KMS-11 (cell line): Measurements from ENCODE around the gene AP4B1.

Source experiments
- H2AFZ ChIP-seq: fragments of 200-600 bp; sonication (generic); 2 replicates; pipeline ENCODE4 v1.6.1; 2016; ENCODE audit warnings: antibody characterized with exemption, mixed run types, low read depth
- H3K27ac ChIP-seq: fragments of 200-600 bp; sonication (generic); 2 replicates; pipeline ENCODE4 v1.6.1; 2016; ENCODE audit warnings: mild to moderate bottlenecking, mixed run types
- H3K27me3 ChIP-seq: fragments of 200-600 bp; sonication (generic); 2 replicates; pipeline ENCODE4 v1.6.1; 2017; ENCODE audit warnings: mild to moderate bottlenecking, low read depth, mixed run types, moderate library complexity; ENCODE audit not compliant: insufficient read depth
- H3K36me3 ChIP-seq: fragments of 200-600 bp; sonication (generic); 2 replicates; pipeline ENCODE4 v1.6.1; 2017; ENCODE audit warnings: mild to moderate bottlenecking, mixed run types; ENCODE audit not compliant: insufficient read depth
- H3K4me1 ChIP-seq: fragments of 200-600 bp; sonication (generic); 2 replicates; pipeline ENCODE4 v1.6.1; 2016; ENCODE audit warnings: mild to moderate bottlenecking, low read depth, mixed run types; ENCODE audit not compliant: poor library complexity, severe bottlenecking
- H3K4me2 ChIP-seq: fragments of 200-600 bp; sonication (generic); 2 replicates; pipeline ENCODE4 v1.7.0; 2016; ENCODE audit warnings: mild to moderate bottlenecking, mixed run types
- H3K4me3 ChIP-seq: fragments of 200-600 bp; sonication (generic); IDR thresholded peaks from 2 replicates; pipeline ENCODE4 v1.6.1; 2017; ENCODE audit warnings: low read depth, low read length, mixed read lengths; ENCODE audit not compliant: insufficient read depth
- H3K79me2 ChIP-seq: fragments of 200-600 bp; sonication (generic); 2 replicates; pipeline ENCODE4 v1.6.1; 2016; ENCODE audit warnings: low read depth, mixed run types; ENCODE audit not compliant: insufficient read depth
- H3K9ac ChIP-seq: fragments of 200-600 bp; sonication (generic); 2 replicates; pipeline ENCODE4 v1.6.1; 2016; ENCODE audit warnings: mild to moderate bottlenecking, mixed run types
- H4K20me1 ChIP-seq: fragments of 200-600 bp; sonication (generic); 2 replicates; pipeline ENCODE4 v1.6.1; 2016; ENCODE audit warnings: mild to moderate bottlenecking, mixed run types; ENCODE audit not compliant: insufficient read depth
- TF ChIP-seq, protein P1 (sequence below): fragments of 200-600 bp; sonication (generic); conservative IDR thresholded peaks from 2 replicates; pipeline ENCODE4 v1.6.1; 2017; ENCODE audit warnings: low read depth, mild to moderate bottlenecking, antibody characterized with exemption, low read length, moderate library complexity, mixed read lengths

AP4B1 gene

DNA sequence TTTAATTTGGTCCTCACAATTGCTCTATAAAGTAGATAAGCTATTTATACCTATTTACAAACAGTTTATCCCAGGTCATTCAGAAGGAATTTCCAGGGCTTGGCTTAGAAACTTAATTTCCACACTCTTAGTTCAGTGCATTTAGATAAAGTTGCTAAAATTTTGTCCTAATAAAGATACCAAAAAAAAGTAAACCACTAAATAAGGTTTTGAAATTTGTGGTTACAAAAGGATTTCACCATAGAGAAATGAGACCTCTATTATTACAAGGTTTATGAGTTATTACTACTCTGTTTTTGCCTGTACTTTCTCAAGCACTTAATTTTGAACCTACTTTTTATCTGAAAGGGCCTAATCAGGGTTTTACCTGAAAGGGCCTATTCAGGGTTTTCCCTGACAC, 55.5 kb downstream of the AP4B1 start:
- Histone ChIP-seq H3K4me3 (no peak overlapping the region), H2AFZ (no peak overlapping the region), H3K9ac (no peak overlapping the region), H3K36me3 (no peaks in the 10 kb centered on the region), H3K4me1 (no peaks in the 10 kb centered on the region), H3K27me3 (no peaks in the 10 kb centered on the region), H4K20me1 (no peaks in the 10 kb centered on the region), H3K27ac (no peak overlapping the region), H3K79me2 (no peaks in the 10 kb centered on the region), H3K4me2 (no peak overlapping the region)
- TF ChIP-seq, protein P1, sequence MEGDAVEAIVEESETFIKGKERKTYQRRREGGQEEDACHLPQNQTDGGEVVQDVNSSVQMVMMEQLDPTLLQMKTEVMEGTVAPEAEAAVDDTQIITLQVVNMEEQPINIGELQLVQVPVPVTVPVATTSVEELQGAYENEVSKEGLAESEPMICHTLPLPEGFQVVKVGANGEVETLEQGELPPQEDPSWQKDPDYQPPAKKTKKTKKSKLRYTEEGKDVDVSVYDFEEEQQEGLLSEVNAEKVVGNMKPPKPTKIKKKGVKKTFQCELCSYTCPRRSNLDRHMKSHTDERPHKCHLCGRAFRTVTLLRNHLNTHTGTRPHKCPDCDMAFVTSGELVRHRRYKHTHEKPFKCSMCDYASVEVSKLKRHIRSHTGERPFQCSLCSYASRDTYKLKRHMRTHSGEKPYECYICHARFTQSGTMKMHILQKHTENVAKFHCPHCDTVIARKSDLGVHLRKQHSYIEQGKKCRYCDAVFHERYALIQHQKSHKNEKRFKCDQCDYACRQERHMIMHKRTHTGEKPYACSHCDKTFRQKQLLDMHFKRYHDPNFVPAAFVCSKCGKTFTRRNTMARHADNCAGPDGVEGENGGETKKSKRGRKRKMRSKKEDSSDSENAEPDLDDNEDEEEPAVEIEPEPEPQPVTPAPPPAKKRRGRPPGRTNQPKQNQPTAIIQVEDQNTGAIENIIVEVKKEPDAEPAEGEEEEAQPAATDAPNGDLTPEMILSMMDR = no peak

DNA sequence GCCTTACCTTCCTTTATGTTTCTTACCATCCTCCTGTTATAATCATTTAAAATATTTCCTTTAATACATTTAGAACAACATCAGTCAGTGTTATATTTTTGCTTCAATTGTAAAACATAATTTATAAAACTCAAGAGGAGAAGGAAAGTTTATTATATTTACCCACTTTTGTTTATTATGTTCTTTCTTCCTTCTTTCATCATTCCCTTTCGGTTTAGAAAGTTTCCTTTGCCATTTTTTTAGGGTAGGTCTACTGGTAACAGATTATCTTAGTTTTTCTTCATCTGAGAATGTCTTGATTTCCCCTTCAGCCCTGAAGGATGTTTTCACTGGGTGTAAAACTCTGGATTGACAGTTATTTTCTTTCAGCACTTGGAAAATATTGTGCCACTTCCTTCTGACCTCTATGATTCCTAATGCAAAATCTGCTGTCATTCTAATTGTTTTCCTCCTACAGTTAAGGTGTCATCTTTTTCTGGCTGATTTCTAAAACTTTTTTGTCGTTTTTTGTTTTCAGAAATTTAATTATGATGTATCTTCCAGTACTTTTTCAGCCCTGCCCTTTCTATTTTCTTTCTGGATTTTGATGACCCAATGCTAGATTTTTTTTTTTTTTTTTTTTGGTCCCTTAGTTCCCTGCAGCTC, 58.1 kb downstream of the AP4B1 start:
- TF ChIP-seq, protein P1 = no peak
- Histone ChIP-seq H2AFZ (no peak overlapping the region), H3K27me3 (no peaks in the 10 kb centered on the region), H3K79me2 (no peaks in the 10 kb centered on the region), H4K20me1 (no peaks in the 10 kb centered on the region), H3K36me3 (no peaks in the 10 kb centered on the region), H3K27ac (no peak overlapping the region), H3K9ac (no peak overlapping the region), H3K4me3 (no peak overlapping the region), H3K4me1 (no peaks in the 10 kb centered on the region), H3K4me2 (no peak overlapping the region)
